Measurements from ENCODE around the gene MKI67. TPM values are rescaled to one million over a fixed set of nuclear protein-coding genes. Genes with fewer than 3 reads are reported as not detected.

MKI67 gene
- total and polyA plus RNA-seq, 2 donors (not counting 3 experiments of a cell fraction or from before 2014, with no cell fraction given), result 16.2 to 125 TPM

DNA sequence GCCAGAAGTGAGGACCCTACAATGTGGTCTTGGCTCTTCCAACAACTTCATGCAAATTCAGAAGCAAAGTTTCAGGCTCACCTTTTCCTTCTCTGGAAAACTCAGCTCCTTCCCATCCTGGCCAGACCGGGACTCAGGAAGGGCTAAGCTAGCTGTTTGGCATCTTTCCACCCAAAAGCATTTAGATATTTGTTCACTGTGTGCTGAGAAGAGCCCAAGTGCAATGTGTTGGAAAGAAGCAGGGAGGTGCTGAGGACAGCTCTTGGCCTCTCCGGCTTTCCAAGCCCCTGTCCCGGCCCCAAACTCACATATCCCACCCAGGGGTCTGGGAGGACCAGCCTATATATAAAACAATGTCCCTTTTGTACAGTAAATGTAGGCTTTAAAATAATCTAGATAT lies 44.5 kb downstream of the MKI67 start:
- Histone ChIP-seq H3K27me3 (ENCODE audit: control insufficient read depth in 2 of 2, insufficient read depth in 2 of 2, low read length in 2 of 2) (no peaks in the 10 kb centered on the region), H3K9ac (replicated peaks; ENCODE audit: extremely low read depth, insufficient read depth, low read length) (no peak overlapping the region), H3K4me1 (ENCODE audit: control insufficient read depth, extremely low read depth, insufficient read depth, low read length) (no peaks in the 10 kb centered on the region), H3K9me1 (replicated peaks; ENCODE audit: control insufficient read depth, extremely low read depth, insufficient read depth, low read length) (no peaks in the 10 kb centered on the region), H3K27ac (ENCODE audit: insufficient read depth, low read depth, low read length) (no peak overlapping the region), H3K79me2 (ENCODE audit: control insufficient read depth, insufficient read depth, low read length) (no peaks in the 10 kb centered on the region), H2AFZ (ENCODE audit: low read depth, low read length) (no peak overlapping the region), H3K4me2 (ENCODE audit: insufficient read depth, low read length) (no peak overlapping the region), H3K9me3 (replicated peaks; ENCODE audit: control insufficient read depth, insufficient read depth, low read length) (no peaks in the 10 kb centered on the region), H3K4me3 (replicated peaks in 1 of 3; ENCODE audit: insufficient read depth in 1 of 3, low read depth in 1 of 3, low read length in 3 of 3) (no peak overlapping the region), H4K20me1 (replicated peaks; ENCODE audit: control insufficient read depth, extremely low read depth, insufficient read depth, low read length) (no peaks in the 10 kb centered on the region), H3K36me3 (ENCODE audit: control insufficient read depth in 2 of 2, extremely low read depth in 1 of 2, insufficient read depth in 2 of 2, low read length in 2 of 2) (peaks cover 25 to 55% of the 10 kb centered on the region in 2 experiments)
- dilution Hi-C loops (cut with MboI; ENCODE audit: extremely low pct_ligation_motif_present, low sequenced_read_pairs), result no loop called here
- DNase-seq (ENCODE audit: low read depth, low spot score), result no peak
- BruUV-seq (replicated peaks), result no TSS peak
- ChIA-PET POLR2A (no interaction called here), CTCF (interaction anchor here (0.9 to 2.8 kb wide), 3 partner anchors 13 to 69 kb away, joined by 3 to 11 read pairs (median 3); partner anchors contain the start of gene MKI67)
- peak; percentile 63 for FAIRE-seq
- TF ChIP-seq MYC (IDR thresholded peaks at IDR 0.05; ENCODE audit: low read depth, low read length) (no peak), JUN (IDR thresholded peaks at IDR 0.05; ENCODE audit: borderline replicate concordance, insufficient read depth, insufficient read length, low read depth) (no peak), FOS (IDR thresholded peaks at IDR 0.05; ENCODE audit: borderline replicate concordance, insufficient read depth, low read length) (no peak), POLR2AphosphoS5 (IDR thresholded peaks at IDR 0.05; ENCODE audit: insufficient read depth, low read depth, low read length) (no peak), GATA2 (IDR thresholded peaks at IDR 0.05; ENCODE audit: insufficient read depth, insufficient read length, low read depth, low read length) (no peak), POLR2A (IDR thresholded peaks at IDR 0.05; ENCODE audit: low read depth, low read length) (no peak), EZH2 (IDR thresholded peaks at IDR 0.05; ENCODE audit: borderline replicate concordance, low read depth, low read length, severe bottlenecking) (no peak)
- TF ChIP-seq, protein P1, sequence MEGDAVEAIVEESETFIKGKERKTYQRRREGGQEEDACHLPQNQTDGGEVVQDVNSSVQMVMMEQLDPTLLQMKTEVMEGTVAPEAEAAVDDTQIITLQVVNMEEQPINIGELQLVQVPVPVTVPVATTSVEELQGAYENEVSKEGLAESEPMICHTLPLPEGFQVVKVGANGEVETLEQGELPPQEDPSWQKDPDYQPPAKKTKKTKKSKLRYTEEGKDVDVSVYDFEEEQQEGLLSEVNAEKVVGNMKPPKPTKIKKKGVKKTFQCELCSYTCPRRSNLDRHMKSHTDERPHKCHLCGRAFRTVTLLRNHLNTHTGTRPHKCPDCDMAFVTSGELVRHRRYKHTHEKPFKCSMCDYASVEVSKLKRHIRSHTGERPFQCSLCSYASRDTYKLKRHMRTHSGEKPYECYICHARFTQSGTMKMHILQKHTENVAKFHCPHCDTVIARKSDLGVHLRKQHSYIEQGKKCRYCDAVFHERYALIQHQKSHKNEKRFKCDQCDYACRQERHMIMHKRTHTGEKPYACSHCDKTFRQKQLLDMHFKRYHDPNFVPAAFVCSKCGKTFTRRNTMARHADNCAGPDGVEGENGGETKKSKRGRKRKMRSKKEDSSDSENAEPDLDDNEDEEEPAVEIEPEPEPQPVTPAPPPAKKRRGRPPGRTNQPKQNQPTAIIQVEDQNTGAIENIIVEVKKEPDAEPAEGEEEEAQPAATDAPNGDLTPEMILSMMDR (IDR thresholded peaks at IDR 0.05; ENCODE audit: extremely low read depth in 1 of 2, insufficient read depth in 1 of 2, low read depth in 1 of 2, low read length in 2 of 2), result no peak
- TF ChIP-seq, protein P2, sequence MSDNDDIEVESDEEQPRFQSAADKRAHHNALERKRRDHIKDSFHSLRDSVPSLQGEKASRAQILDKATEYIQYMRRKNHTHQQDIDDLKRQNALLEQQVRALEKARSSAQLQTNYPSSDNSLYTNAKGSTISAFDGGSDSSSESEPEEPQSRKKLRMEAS (IDR thresholded peaks at IDR 0.05; ENCODE audit: insufficient read depth, insufficient read length), result no peak
- intact Hi-C loops (cut with micrococcal nuclease), result no loop called here
